ENCODE measurements around the gene G3BP2. TPM values are rescaled to one million over a fixed set of nuclear protein-coding genes. Genes with fewer than 3 reads are reported as not detected.

The G3BP2 gene
- total RNA-seq, 2 experiments from 2014 or later, result 173 to 178 TPM

DNA sequence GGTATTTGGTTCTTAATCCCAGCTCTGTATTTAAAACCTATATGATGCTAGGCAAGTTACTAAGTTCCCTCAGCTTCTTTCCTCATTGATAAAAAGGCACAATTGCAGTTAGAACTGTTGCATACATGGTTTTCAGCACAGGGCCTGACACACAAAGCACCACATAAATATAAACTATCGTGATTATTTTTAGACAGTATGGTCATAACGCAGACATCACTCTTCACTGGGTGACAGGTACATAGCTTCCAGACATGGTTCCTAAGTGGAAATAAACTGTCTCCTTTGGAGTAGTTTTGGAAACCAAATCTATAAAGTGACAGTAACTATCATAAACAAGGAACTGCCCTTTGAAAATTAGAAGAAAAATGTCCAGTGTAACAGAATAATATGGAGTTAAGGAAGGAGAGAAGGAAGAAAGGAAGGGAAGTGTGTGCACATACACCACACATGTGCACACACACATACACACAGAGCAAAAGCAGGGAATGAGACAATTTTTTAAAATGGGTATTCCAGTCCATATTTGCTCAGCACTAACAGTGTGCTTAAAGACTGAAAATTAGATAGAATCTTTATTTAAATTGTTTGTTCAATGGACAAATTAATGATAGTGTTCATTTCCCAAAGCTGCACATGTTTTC lies 12.5 kb upstream of the G3BP2 start:
- CTCF ChIA-PET, result no interaction called here
- Mint-ChIP-seq H3K4me1 (ENCODE audit: low read depth) (peaks cover 43% of the 10 kb centered on the region), H3K9me3 (ENCODE audit: insufficient read depth) (no peaks in the 10 kb centered on the region), H3K27ac (peak overlapping the region; percentile 74), H3K4me3 (no peak overlapping the region), H3K36me3 (ENCODE audit: low read depth) (peaks cover 23% of the 10 kb centered on the region), H3K27me3 (ENCODE audit: low read depth) (no peaks in the 10 kb centered on the region)
- POLR2A ChIA-PET, result interaction anchor here (2.2 to 5.4 kb wide), 2 partner anchors 13 to 17 kb away, joined by 8 to 52 read pairs; partner anchors contain the start of gene G3BP2
- DNase-seq (no peak), ATAC-seq (no peak)

DNA sequence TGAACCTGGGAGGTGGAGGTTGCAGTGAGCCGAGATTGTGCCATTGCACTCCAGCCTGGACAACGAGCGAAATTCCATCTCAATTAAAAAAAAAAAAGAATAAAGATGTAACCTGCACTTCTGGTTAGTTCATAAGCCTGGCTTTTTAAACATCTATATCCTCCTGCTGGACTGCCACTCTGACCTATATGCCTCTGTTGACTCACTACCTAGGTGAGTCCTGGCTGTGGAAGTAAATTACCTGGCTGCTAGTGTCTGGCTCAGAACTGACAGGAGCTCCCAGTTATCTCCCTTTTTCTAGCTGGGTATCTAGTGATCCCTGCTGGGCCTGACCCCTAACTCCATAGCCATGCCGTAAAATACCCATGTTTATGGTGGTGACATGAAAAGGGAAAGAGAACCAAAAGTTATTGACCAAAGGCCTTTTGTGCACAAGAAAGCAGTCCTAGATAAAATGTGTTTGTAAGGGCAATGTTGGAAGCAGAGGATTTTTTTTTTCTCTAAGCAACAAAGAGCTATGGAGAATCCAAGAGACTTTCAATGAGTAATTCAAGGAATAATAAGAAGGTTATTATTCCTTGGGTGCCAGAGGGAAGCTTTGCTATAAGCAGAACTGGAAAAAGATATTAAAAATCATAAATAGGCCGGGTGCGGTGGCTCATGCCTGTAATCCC lies 10.4 kb upstream of the G3BP2 start:
- no peak for ATAC-seq
- Mint-ChIP-seq H3K36me3 (ENCODE audit: low read depth) (peaks cover 13% of the 10 kb centered on the region), H3K4me1 (ENCODE audit: low read depth) (peaks cover 49% of the 10 kb centered on the region), H3K27me3 (ENCODE audit: low read depth) (no peaks in the 10 kb centered on the region), H3K27ac (peak overlapping the region; percentile 75), H3K9me3 (ENCODE audit: insufficient read depth) (no peaks in the 10 kb centered on the region), H3K4me3 (no peak overlapping the region)
- CTCF ChIA-PET, result interaction anchor here (0.8 to 2.4 kb wide), 8 partner anchors 10 to 40 kb away, joined by 3 to 11 read pairs (median 4); partner anchors contain the start of genes G3BP2 and USO1
- POLR2A ChIA-PET, result interaction anchor here (0.6 to 5.4 kb wide), 6 partner anchors 11 to 169 kb away, joined by 3 to 52 read pairs (median 5); partner anchors contain the start of genes G3BP2 and USO1
- no peak for DNase-seq

DNA sequence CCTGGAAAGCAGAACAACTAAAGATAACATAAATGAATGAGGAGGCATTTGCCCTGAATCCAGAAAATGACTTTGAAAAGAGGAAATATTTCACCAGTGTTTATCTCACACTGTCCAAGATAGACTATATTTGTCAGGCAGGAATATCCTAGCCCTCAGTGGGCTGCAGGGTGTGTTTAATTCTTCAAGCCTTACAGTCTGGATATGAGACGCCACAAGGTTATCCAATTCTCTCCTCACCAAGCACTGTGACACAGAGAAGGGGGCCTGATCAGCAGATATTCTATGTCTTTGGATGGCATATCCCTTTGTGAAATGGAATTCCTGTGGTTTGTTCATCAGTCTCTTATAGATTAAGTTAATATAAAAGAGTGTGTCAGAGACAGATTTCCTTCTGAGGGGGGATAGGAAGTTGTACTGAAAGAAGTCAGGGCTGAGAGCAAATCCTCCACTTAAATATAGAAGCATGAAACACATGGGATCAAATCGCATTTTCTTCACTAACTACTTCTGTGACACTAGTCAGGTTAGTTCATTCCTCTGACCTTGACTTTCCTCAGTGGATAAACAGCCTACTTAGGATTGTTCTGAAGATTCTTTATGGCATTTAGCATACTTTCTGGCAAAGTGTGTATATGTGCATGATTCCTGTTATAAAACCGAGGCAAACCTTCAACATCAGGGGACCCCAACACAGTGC lies 6.8 kb upstream of the G3BP2 start:
- H3K27me3 Mint-ChIP-seq (ENCODE audit: low read depth), result no peaks in the 10 kb centered on the region
- CTCF ChIA-PET, result no interaction called here
- peaks cover 2% of the 10 kb centered on the region for H3K36me3 Mint-ChIP-seq (ENCODE audit: low read depth)
- H3K4me1 Mint-ChIP-seq (ENCODE audit: low read depth), result peaks cover 33% of the 10 kb centered on the region
- ATAC-seq, result no peak
- H3K4me3 Mint-ChIP-seq, result no peak overlapping the region
- no peaks in the 10 kb centered on the region for H3K9me3 Mint-ChIP-seq (ENCODE audit: insufficient read depth)
- no peak overlapping the region for H3K27ac Mint-ChIP-seq
- POLR2A ChIA-PET, result no interaction called here
- DNase-seq, result no peak

DNA sequence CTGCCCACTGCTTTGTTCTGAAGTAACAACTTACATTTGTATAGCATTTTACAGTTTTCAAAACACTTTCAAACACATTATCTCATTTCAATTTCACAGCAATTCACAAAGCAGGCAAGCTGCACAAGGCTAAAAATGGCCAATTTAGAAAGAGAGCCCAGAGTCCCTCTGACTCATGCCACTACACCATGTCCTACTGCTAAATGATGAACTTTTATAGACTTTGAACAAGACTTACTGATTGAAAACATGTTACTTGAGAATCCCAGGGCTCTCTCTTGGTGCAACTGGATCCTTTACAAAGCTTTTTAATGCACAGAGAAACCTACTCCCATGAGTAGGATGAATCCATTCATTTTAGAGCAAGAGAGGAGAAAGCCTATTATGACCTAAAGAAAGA lies 5.8 kb upstream of the G3BP2 start:
- Mint-ChIP-seq H3K4me1 (ENCODE audit: low read depth) (peaks cover 37% of the 10 kb centered on the region), H3K27ac (no peak overlapping the region), H3K9me3 (ENCODE audit: insufficient read depth) (no peaks in the 10 kb centered on the region), H3K36me3 (ENCODE audit: low read depth) (peaks cover 2% of the 10 kb centered on the region), H3K4me3 (no peak overlapping the region), H3K27me3 (ENCODE audit: low read depth) (no peaks in the 10 kb centered on the region)
- CTCF ChIA-PET, result interaction anchor here (1.5 kb wide), 1 partner anchor 30 kb away, joined by 3 read pairs; no protein-coding TSS in a partner anchor
- no peak for ATAC-seq
- POLR2A ChIA-PET, result no interaction called here
- DNase-seq, result no peak

DNA sequence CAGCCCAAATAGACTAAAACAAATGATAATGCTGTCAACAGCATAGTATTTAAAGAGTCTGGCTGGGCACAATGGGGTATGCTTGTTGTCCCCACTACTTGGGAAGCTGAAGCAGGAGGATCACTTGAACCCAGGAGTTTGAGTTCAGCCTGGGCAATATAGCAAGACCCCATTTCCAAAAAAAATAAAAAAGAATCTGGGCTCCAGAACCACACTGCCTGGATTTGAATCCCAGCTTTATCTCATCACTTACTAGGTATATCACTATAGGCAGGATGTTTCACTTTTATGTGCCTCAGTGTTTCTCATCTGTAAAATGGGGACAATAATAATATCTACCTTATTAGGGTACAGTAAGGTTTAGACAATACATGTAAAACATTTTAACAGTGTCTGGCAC lies 5.3 kb upstream of the G3BP2 start:
- Mint-ChIP-seq H3K27me3 (ENCODE audit: low read depth) (no peaks in the 10 kb centered on the region), H3K4me3 (no peak overlapping the region), H3K9me3 (ENCODE audit: insufficient read depth) (no peaks in the 10 kb centered on the region), H3K36me3 (ENCODE audit: low read depth) (peaks cover 2% of the 10 kb centered on the region), H3K27ac (no peak overlapping the region), H3K4me1 (ENCODE audit: low read depth) (peaks cover 38% of the 10 kb centered on the region)
- POLR2A ChIA-PET, result no interaction called here
- CTCF ChIA-PET, result interaction anchor here (1.5 kb wide), 1 partner anchor 30 kb away, joined by 3 read pairs; no protein-coding TSS in a partner anchor
- no peak for DNase-seq
- ATAC-seq, result no peak

DNA sequence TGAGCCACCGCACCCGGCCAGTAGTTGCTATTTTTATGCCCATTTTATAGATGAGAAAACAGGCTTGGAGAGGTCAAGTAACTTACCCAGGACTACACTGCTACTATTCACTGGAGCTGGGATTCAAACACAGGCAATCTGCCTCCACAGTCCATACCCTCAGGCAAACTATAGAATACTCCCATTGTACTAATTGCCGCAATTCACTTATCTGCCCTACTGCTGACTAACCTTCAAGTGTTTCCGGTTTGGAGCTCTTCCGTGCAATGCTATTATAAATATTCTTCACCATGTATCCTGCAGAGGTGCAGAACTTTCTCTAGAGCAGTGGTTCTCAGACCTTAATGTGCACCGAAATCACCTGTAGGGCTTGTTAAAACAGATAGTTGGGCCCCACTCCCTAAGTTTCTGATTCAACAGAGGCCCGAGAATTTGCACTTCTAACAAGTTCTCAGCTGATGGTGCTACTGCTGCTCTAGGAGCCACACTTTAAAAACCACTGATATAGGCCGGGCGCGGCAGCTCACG lies 1.9 kb upstream of the G3BP2 start:
- POLR2A ChIA-PET, result no interaction called here

DNA sequence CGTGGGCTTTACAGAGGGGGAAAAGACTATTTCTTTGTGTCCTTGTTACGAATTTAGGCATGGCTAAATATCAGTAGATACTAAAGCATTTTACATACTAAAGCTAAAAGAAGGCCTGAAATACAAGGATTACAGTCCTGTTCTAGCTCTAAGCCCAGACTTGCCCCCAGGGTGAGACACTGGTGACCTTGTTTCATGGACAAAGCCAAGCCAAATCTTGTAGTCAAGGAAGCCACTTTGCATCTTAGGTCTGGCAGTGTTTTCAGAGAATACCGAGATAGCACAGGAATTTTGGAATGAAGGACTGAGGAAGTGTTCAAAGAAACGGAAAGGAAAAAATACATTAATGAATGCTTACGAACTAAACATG lies 733 bp upstream of the G3BP2 start:
- no peaks in the 10 kb centered on the region for H3K27me3 Mint-ChIP-seq (ENCODE audit: low read depth)

More for the DNA sequence above, 1.9 kb upstream of the G3BP2 start:
- Mint-ChIP-seq H3K27me3 (ENCODE audit: low read depth) (no peaks in the 10 kb centered on the region), H3K9me3 (ENCODE audit: insufficient read depth) (no peaks in the 10 kb centered on the region), H3K36me3 (ENCODE audit: low read depth) (peaks cover 20% of the 10 kb centered on the region), H3K4me1 (ENCODE audit: low read depth) (peaks cover 36% of the 10 kb centered on the region), H3K27ac (no peak overlapping the region), H3K4me3 (no peak overlapping the region)
- DNase-seq, result no peak
- ATAC-seq, result no peak
- CTCF ChIA-PET, result interaction anchor here (0.7 to 4.6 kb wide), 2 partner anchors 49 to 103 kb away, joined by 3 to 47 read pairs; partner anchors contain the start of gene USO1

DNA sequence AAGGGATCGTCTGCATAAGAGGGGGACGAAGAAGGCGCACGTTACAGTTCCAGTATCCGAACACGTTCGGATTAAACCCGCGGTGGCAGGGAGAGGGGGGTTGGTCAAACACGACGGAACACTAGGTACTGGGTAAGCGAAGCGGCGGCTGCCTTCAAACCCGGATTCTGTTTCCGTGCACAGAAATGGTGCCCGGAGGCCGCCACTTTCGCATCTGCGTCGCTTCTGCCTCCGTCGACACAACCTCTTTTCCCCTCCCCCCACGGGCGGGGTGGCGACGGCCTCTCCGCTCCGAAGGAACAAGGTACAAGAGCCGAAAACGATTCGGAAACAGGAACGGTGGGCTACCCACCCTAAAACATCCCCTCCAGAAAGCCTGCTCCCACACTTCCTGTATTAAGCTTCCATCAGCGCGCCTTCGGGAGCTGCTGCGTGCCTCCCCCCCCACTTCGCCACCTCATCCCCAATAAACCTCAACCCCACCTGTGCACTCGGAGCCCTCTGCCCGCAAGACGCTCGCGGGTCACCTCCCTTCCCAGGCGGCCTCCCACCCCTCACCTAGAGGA lies 667 bp downstream of the G3BP2 start:
- Mint-ChIP-seq H3K36me3 (ENCODE audit: low read depth) (peaks cover 33% of the 10 kb centered on the region), H3K4me1 (ENCODE audit: low read depth) (peaks cover 53% of the 10 kb centered on the region), H3K27me3 (ENCODE audit: low read depth) (no peaks in the 10 kb centered on the region), H3K27ac (peak overlapping the region; percentile 99), H3K9me3 (ENCODE audit: insufficient read depth) (no peaks in the 10 kb centered on the region), H3K4me3 (peak overlapping the region; percentile 99)
- DNase-seq, result peak; percentile 88
- ChIA-PET CTCF (interaction anchor here (0.7 to 4.6 kb wide), 5 partner anchors 13 to 51 kb away, joined by 3 to 47 read pairs (median 8); partner anchors contain the start of gene USO1), POLR2A (interaction anchor here (0.7 to 3.6 kb wide), 10 partner anchors 11 to 51 kb away, joined by 3 to 52 read pairs (median 5); partner anchors contain the start of gene USO1)
- ATAC-seq, result peak; percentile 25

More for the DNA sequence above, 733 bp upstream of the G3BP2 start:
- ATAC-seq (no peak), DNase-seq (no peak)
- H3K36me3 Mint-ChIP-seq (ENCODE audit: low read depth), result peaks cover 24% of the 10 kb centered on the region
- peak overlapping the region; percentile 99 for H3K27ac Mint-ChIP-seq
- ChIA-PET POLR2A (interaction anchor here (0.7 to 3.6 kb wide), 10 partner anchors 9 to 266 kb away, joined by 3 to 52 read pairs (median 4); partner anchors contain the start of gene USO1), CTCF (interaction anchor here (0.8 to 4.6 kb wide), 7 partner anchors 9 to 160 kb away, joined by 3 to 47 read pairs (median 4); partner anchors contain the start of gene USO1)
- no peaks in the 10 kb centered on the region for H3K9me3 Mint-ChIP-seq (ENCODE audit: insufficient read depth)
- H3K4me1 Mint-ChIP-seq (ENCODE audit: low read depth), result peaks cover 39% of the 10 kb centered on the region
- peak overlapping the region; percentile 99 for H3K4me3 Mint-ChIP-seq

DNA sequence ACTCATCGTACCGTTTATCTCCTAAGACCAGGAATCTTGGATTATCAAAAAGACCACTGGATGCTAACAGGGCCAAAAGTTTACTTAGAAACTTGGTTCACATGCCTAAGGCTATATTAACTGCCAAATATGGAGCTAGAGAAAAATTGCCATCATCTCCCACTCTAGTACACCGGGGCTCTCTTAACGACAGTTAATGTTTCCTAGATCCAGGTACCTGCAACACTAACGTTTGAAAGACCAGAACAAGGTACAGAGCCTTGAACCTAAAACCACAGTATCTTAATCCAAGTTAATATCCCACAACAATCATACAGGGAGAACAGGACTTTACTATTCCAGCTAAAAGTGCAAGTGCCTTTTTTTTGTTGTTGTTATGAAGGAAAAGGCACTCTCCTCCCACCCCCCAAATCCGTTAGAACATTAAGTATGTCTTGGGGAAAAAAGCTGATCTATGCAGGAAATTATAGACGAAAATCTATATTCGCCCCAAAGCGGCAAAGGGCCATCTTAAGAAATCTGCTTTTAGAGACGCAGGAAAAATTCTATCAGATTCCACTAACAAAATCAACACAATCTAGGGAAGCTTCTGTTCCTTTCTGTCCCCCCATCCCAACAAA lies 1.3 kb downstream of the G3BP2 start:
- Mint-ChIP-seq H3K36me3 (ENCODE audit: low read depth) (peaks cover 37% of the 10 kb centered on the region), H3K27ac (peak overlapping the region; percentile 99), H3K27me3 (ENCODE audit: low read depth) (no peaks in the 10 kb centered on the region), H3K4me3 (peak overlapping the region; percentile 99), H3K4me1 (ENCODE audit: low read depth) (peaks cover 59% of the 10 kb centered on the region), H3K9me3 (ENCODE audit: insufficient read depth) (no peaks in the 10 kb centered on the region)
- POLR2A ChIA-PET, result interaction anchor here (1.2 to 3.6 kb wide), 8 partner anchors 12 to 52 kb away, joined by 3 to 52 read pairs (median 10); partner anchors contain the start of gene USO1
- DNase-seq (no peak), ATAC-seq (no peak)
- CTCF ChIA-PET, result interaction anchor here (0.7 to 4.6 kb wide), 8 partner anchors 12 to 52 kb away, joined by 3 to 47 read pairs (median 6); partner anchors contain the start of gene USO1

DNA sequence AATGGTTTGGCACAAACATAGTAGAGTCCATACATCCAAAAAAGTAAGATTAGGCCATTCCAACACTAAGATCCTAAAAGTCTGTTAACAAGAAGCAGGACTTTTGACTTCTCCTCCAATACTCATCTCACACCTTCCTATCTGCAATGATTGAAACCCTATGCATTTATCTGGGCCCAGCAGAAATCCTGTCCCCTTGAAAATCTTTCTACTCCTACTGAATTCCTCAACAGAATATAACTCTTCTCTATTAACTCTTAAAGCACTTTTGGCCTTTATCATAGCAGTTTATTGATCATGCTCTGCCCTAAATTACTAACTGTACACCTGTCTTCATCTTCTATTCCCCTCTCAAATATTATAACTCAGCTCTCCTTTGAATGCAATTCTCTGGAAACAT lies 4.6 kb downstream of the G3BP2 start:
- POLR2A ChIA-PET, result interaction anchor here (1.1 to 2.9 kb wide), 8 partner anchors 10 to 156 kb away, joined by 3 to 22 read pairs (median 4); partner anchors contain the start of genes CDKL2 and USO1
- peaks cover 65% of the 10 kb centered on the region for H3K4me1 Mint-ChIP-seq (ENCODE audit: low read depth)
- ATAC-seq (no peak), DNase-seq (no peak)
- no peaks in the 10 kb centered on the region for H3K9me3 Mint-ChIP-seq (ENCODE audit: insufficient read depth)
- no peaks in the 10 kb centered on the region for H3K27me3 Mint-ChIP-seq (ENCODE audit: low read depth)
- peaks cover 47% of the 10 kb centered on the region for H3K36me3 Mint-ChIP-seq (ENCODE audit: low read depth)
- CTCF ChIA-PET, result interaction anchor here (0.6 to 6.3 kb wide), 8 partner anchors 9 to 55 kb away, joined by 3 to 35 read pairs (median 9); partner anchors contain the start of gene USO1
- H3K27ac Mint-ChIP-seq, result peak overlapping the region; percentile 22
- H3K4me3 Mint-ChIP-seq, result peak overlapping the region; percentile 23

Data from activated CD8-positive, alpha-beta T cell treated with anti-CD3 and anti-CD28 coated beads, Interleukin-2, amount 10 ng/mL, durations not matched to agents 7 days and 5 days (primary cell).